Hindlimb muscle (tissue), 1 donor: ENCODE data around the gene BCR. TPM values are rescaled to one million over a fixed set of nuclear protein-coding genes. Genes with fewer than 3 reads are reported as not detected.

Experiments used
- DNase-seq: peaks from one replicate; pipeline ENCODE4 v3.0.0-alpha.2; 2013
- polyA plus RNA-seq: library from polyadenylated mRNA; unstranded; fragments of 120-200 nt; gene quantifications from one replicate; pipeline ENCODE4 v1.2.1, GENCODE V29; 2013; ENCODE audit not compliant: insufficient read length

The BCR gene
- polyA plus RNA-seq, 1 donor: 18.6 TPM

- DNase-seq: no peak
These were observed 28.5 kb upstream of the BCR start for GRCh38 chr22:23151827-23152226.

GRCh38 chr22:23152238-23153114, 27.8 kb upstream of the BCR start:
- no peak for DNase-seq

GRCh38 chr22:23153994-23154393, 26.3 kb upstream of the BCR start:
- DNase-seq: no peak

- no peak for DNase-seq
These were observed 25.8 kb upstream of the BCR start for GRCh38 chr22:23154461-23154860.

GRCh38 chr22:23155143-23155542, 25.2 kb upstream of the BCR start:
- DNase-seq: no peak

- DNase-seq: no peak
These were observed 24.5 kb upstream of the BCR start for GRCh38 chr22:23155831-23156230.

GRCh38 chr22:23156286-23156685, 24.0 kb upstream of the BCR start:
- no peak for DNase-seq

GRCh38 chr22:23157560-23158515, 22.5 kb upstream of the BCR start:
- DNase-seq: no peak

GRCh38 chr22:23158516-23159290, 21.6 kb upstream of the BCR start:
- no peak for DNase-seq

GRCh38 chr22:23159291-23159630, 21.0 kb upstream of the BCR start:
- no peak for DNase-seq

- DNase-seq: no peak
These were observed 19.3 kb upstream of the BCR start for GRCh38 chr22:23161029-23161428.

- DNase-seq: no peak
These were observed 18.7 kb upstream of the BCR start for GRCh38 chr22:23161574-23161973.

GRCh38 chr22:23163665-23164064, 16.6 kb upstream of the BCR start:
- DNase-seq: no peak

- DNase-seq: no peak
These were observed 16.2 kb upstream of the BCR start for GRCh38 chr22:23164091-23164490.

GRCh38 chr22:23166042-23166831, 14.1 kb upstream of the BCR start:
- no peak for DNase-seq

GRCh38 chr22:23166841-23167616, 13.3 kb upstream of the BCR start:
- no peak for DNase-seq

GRCh38 chr22:23168391-23169042, 11.8 kb upstream of the BCR start:
- no peak for DNase-seq

- no peak for DNase-seq
These were observed 11.3 kb upstream of the BCR start for GRCh38 chr22:23169043-23169406.

- no peak for DNase-seq
These were observed 4.3 kb upstream of the BCR start for GRCh38 chr22:23175817-23176644.

GRCh38 chr22:23176645-23177027, 3.7 kb upstream of the BCR start:
- DNase-seq: no peak
